Measurements from ENCODE around the gene GUCA2B. TPM values are rescaled to one million over a fixed set of nuclear protein-coding genes. Genes with fewer than 3 reads are reported as not detected.

Gene GUCA2B
- polyA plus RNA-seq, 1 donor (not counting 4 experiments of a cell fraction or from before 2014, with no cell fraction given) = not detected

DNA sequence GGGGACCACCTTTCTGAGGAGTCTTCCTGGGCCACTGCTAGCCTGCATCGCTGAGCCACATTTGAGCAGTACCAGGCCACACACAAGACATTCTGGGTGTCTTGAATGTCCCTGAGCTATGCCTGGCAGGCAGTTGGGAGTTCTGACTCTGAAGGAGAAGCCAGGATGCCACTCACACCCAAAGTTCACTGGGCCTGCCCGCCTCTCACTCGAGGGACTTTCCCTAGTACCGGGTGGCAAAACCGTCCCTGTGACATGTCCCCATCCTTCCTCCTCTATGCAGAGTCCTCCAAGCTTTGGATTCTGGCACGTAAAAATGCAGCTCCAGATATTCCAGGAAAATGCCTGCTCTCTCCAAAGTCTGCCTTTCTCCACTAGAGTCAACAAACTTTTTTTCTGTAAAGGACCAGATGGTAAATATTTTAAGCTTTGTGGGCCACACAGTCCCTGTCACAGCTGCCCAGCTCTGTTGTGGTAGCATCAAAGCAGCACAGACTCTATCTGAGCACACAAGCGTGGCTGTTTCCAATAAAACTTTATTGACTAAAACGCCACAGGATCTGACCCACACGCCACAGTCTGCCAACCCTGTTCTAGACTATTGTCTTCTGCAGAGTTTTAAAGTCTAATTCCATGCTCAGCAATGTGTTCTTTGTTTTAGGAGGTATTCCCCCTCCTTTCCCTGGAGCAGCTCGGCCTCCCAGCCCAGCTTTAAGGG is 19.2 kb upstream of the GUCA2B start:
- Histone ChIP-seq H3K4me1 (ENCODE audit: control insufficient read depth, extremely low read depth, insufficient read depth, low read length) (no peaks in the 10 kb centered on the region), H3K9me1 (ENCODE audit: control insufficient read depth, extremely low read depth, insufficient read depth, low read length) (no peaks in the 10 kb centered on the region), H3K9ac (ENCODE audit: control insufficient read depth, extremely low read depth, insufficient read depth, low read length) (no peak overlapping the region), H2AFZ (ENCODE audit: control insufficient read depth, low read length) (no peak overlapping the region), H3K4me2 (ENCODE audit: control insufficient read depth, extremely low read depth, insufficient read depth, low read depth, low read length) (no peak overlapping the region), H3K4me3 (ENCODE audit: control insufficient read depth in 2 of 3, extremely low read depth in 1 of 3, insufficient read depth in 2 of 3, low read depth in 1 of 3, low read length in 3 of 3) (no peak overlapping the region), H3K27ac (ENCODE audit: control insufficient read depth, insufficient read depth, low read length) (no peak overlapping the region), H3K27me3 (ENCODE audit: control insufficient read depth, extremely low read depth, insufficient read depth, low read length) (peaks cover 10% of the 10 kb centered on the region), H3K9me3 (ENCODE audit: control insufficient read depth, low read depth, low read length) (no peaks in the 10 kb centered on the region), H3K79me2 (ENCODE audit: control insufficient read depth, insufficient read depth, low read length) (no peaks in the 10 kb centered on the region), H3K36me3 (ENCODE audit: control insufficient read depth in 2 of 2, extremely low read depth in 1 of 2, insufficient read depth in 2 of 2, low read length in 2 of 2) (no peaks in the 10 kb centered on the region), H4K20me1 (ENCODE audit: control insufficient read depth, extremely low read depth, insufficient read depth, low read length) (no peaks in the 10 kb centered on the region)
- TF ChIP-seq, protein P1, sequence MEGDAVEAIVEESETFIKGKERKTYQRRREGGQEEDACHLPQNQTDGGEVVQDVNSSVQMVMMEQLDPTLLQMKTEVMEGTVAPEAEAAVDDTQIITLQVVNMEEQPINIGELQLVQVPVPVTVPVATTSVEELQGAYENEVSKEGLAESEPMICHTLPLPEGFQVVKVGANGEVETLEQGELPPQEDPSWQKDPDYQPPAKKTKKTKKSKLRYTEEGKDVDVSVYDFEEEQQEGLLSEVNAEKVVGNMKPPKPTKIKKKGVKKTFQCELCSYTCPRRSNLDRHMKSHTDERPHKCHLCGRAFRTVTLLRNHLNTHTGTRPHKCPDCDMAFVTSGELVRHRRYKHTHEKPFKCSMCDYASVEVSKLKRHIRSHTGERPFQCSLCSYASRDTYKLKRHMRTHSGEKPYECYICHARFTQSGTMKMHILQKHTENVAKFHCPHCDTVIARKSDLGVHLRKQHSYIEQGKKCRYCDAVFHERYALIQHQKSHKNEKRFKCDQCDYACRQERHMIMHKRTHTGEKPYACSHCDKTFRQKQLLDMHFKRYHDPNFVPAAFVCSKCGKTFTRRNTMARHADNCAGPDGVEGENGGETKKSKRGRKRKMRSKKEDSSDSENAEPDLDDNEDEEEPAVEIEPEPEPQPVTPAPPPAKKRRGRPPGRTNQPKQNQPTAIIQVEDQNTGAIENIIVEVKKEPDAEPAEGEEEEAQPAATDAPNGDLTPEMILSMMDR (optimal IDR thresholded peaks at IDR 0.05 in 1 of 3, IDR thresholded peaks at IDR 0.05 in 1 of 3, conservative IDR thresholded peaks at IDR 0.05 in 1 of 3; ENCODE audit: extremely low read depth in 1 of 3, insufficient read depth in 2 of 3, low read length in 3 of 3) = no peak
- no peak for TF ChIP-seq EZH2 (IDR thresholded peaks at IDR 0.05; ENCODE audit: low read length)
- DNase-seq (ENCODE audit: low read depth, low spot score) (no peak), FAIRE-seq (no peak)
- dilution Hi-C loops (cut with MboI; ENCODE audit: extremely low pct_ligation_motif_present, low sequenced_read_pairs) = no loop called here

DNA sequence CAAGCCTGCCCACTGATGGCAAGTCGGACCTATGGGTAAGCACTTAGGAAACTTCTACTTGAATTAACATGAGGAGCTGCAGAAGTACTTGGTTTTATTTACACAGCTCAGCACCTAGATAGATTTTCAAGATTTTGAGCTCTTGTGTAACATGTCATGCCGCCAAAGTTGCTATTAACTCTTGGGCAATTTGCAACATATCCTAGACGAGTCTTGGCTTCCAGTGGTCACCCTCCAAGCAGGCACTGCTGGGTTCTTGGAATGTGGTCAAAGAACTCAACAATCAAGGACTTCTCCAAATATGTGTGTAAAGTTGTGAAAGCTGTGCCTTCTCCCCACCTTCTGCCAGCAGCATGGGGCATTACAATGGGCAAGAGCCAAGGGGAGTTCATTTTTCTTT is 17.8 kb upstream of the GUCA2B start:
- dilution Hi-C loops (cut with MboI; ENCODE audit: extremely low pct_ligation_motif_present, low sequenced_read_pairs) = no loop called here
- DNase-seq (ENCODE audit: low read depth, low spot score) = no peak
- Histone ChIP-seq H3K9me1 (ENCODE audit: control insufficient read depth, extremely low read depth, insufficient read depth, low read length) (no peaks in the 10 kb centered on the region), H3K4me1 (ENCODE audit: control insufficient read depth, extremely low read depth, insufficient read depth, low read length) (no peaks in the 10 kb centered on the region), H3K9me3 (ENCODE audit: control insufficient read depth, low read depth, low read length) (no peaks in the 10 kb centered on the region), H3K27ac (ENCODE audit: control insufficient read depth, insufficient read depth, low read length) (no peak overlapping the region), H3K4me3 (ENCODE audit: control insufficient read depth in 2 of 3, extremely low read depth in 1 of 3, insufficient read depth in 2 of 3, low read depth in 1 of 3, low read length in 3 of 3) (no peak overlapping the region), H4K20me1 (ENCODE audit: control insufficient read depth, extremely low read depth, insufficient read depth, low read length) (no peaks in the 10 kb centered on the region), H3K27me3 (ENCODE audit: control insufficient read depth, extremely low read depth, insufficient read depth, low read length) (peaks cover 10% of the 10 kb centered on the region), H3K4me2 (ENCODE audit: control insufficient read depth, extremely low read depth, insufficient read depth, low read depth, low read length) (no peak overlapping the region), H2AFZ (ENCODE audit: control insufficient read depth, low read length) (no peak overlapping the region), H3K36me3 (ENCODE audit: control insufficient read depth in 2 of 2, extremely low read depth in 1 of 2, insufficient read depth in 2 of 2, low read length in 2 of 2) (no peaks in the 10 kb centered on the region), H3K79me2 (ENCODE audit: control insufficient read depth, insufficient read depth, low read length) (no peaks in the 10 kb centered on the region), H3K9ac (ENCODE audit: control insufficient read depth, extremely low read depth, insufficient read depth, low read length) (no peak overlapping the region)
- TF ChIP-seq, protein P1 (optimal IDR thresholded peaks at IDR 0.05 in 1 of 3, IDR thresholded peaks at IDR 0.05 in 1 of 3, conservative IDR thresholded peaks at IDR 0.05 in 1 of 3; ENCODE audit: extremely low read depth in 1 of 3, insufficient read depth in 2 of 3, low read length in 3 of 3) = no peak
- no peak for TF ChIP-seq EZH2 (IDR thresholded peaks at IDR 0.05; ENCODE audit: low read length)
- FAIRE-seq = no peak

All from keratinocyte (primary cell).